HG02588 (cell line): ENCODE measurements around the gene SCAND1.
"Not testable (repeated sequence)": the region's sequence is repeated elsewhere in the genome, so short reads cannot be mapped to it uniquely, and the experiment has no call there.

Experiments
- ATAC-seq: cut with Tn5 transposase; IDR thresholded peaks from one replicate; pipeline ENCODE4 v1.9.1; 2021; ENCODE audit warnings: mild to moderate bottlenecking, moderate library complexity; ENCODE audit not compliant: unreplicated experiment

Gene SCAND1

DNA sequence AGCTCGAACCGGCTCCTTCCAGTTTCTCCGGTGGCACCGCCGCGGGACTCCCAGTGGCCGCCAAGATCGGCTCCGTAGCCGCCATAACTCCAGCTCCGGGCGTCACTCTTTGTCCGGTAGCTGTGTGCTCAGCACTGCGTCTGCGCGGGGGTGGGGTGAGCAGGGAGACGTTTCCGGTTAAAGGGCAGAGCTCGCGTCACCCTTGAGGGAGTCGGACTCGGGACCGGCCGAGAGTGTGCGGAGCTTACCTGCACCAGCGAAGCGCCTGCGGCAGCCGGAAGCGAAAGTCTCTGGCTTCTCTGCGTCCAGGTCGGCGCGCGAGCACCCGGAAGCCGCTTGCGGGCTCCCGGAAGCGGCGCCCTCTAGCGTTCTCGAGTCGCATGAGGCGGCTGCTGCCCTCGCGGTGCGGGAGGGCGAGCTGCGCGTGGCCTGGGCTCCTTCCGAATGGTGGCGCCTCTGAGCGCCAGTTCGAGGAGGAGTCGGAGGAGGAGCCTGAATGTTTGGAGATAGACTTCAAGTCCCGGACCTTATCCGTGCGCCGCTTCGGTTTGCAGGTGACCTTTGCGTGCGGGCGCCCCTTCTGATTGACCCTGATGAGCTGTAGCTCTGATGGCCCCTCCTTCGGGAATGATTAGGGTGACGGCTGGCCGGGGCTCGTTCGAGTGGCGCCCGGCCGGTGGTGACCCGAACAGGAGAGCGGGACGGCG is at the start of gene SCAND1:
TSS of gene SCAND1 (minus strand) at position 303 of the 707 bp plus-strand sequence. CDS start at position 85, 218 bp downstream.
- peak; percentile 80 for ATAC-seq

DNA sequence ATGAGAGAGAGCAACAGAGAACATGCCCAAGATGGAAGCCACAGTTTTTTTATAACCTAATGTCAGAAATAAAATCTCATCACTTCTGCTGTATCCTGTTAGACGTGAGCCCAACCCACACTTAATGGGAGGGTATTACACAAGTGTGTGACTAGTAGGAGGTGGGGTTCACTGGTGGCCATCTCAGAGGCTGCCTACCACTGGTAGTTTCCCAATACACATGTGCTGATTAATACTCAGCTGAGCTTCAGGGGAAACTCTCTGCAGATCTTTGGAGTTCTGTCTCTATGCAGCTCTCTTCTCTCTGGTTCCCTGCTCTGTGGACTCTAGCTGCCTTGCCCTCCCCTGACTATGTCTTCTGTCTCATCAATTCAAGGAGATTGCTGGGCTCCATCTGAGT is 49.7 kb upstream of the SCAND1 start:
- ATAC-seq: no peak

DNA sequence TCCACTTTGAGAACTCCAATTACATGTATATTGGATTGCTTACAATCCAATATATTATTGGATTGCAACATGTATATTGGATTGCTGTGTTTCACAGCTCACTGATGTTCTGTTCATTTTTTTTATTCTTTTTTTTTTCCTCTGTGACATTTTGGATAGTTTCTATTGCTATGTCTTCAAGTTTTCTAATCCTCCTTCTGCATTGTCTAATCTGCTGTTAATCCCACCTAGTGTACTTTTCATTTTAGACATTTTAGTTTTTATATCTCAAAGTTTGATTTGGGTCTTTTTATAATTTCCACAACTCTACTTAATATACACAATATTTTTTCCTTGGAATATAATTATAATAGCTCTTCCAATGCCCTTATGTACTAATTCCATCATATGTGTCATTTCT is 48.6 kb upstream of the SCAND1 start:
- no peak for ATAC-seq

DNA sequence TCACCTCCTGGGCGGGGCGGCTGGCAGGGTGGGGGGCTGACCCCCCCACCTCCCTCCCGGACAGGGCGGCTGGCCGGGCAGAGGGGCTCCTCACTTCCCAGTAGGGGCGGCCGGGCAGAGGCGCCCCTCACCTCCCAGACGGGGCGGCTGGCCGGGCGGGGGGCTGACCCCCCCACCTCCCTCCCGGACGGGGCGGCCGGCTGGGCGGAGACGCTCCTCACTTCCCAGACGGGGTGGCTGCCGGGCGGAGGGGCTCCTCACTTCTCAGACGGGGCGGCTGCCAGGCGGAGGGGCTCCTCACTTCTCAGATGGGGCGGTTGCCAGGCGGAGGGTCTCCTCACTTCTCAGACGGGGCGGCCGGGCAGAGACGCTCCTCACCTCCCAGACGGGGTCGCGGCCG is 47.0 kb upstream of the SCAND1 start:
- not testable (repeated sequence) for ATAC-seq

DNA sequence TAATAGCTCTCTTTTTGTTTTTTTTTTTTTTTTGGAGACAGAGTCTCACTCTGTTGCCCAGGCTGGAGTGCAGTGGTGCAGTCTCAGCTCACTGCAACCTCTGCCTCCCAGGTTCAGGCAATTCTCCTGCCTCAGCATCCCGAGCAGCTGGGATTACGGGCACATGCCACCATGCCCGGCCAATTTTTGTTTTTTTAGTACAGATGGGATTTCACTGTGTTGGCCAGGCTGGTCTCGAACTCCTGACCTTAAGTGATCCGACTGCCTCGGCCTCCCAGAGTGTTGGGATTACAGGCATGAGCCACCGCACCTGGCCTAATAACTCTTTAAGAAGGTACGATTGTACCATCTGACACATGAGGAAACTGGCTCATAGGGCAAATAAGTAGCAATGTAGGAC is 42.2 kb upstream of the SCAND1 start:
- ATAC-seq: not testable (repeated sequence)

DNA sequence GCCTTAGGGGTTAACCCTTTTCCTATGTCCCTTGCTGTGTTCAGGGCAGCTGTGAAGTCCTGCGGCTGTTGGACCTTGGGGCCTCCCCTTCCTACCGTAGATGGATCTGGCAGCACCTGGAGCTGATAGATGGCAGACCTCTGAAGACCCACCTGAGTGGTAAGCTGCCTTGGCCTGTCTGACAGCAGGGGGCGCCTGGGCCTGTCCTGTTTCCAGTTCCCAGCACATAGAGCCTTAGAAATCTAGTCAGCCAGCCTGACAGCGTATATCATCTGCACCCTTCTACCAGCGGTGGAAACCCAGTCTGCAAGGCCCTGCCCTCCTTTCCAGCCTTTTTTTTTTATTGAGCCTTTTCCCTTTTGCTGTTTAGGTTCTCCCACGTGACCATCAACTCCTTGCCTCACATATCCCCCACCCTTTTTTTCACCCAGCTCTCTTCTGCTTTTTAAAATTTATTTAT is 40.7 kb upstream of the SCAND1 start:
- ATAC-seq: no peak

DNA sequence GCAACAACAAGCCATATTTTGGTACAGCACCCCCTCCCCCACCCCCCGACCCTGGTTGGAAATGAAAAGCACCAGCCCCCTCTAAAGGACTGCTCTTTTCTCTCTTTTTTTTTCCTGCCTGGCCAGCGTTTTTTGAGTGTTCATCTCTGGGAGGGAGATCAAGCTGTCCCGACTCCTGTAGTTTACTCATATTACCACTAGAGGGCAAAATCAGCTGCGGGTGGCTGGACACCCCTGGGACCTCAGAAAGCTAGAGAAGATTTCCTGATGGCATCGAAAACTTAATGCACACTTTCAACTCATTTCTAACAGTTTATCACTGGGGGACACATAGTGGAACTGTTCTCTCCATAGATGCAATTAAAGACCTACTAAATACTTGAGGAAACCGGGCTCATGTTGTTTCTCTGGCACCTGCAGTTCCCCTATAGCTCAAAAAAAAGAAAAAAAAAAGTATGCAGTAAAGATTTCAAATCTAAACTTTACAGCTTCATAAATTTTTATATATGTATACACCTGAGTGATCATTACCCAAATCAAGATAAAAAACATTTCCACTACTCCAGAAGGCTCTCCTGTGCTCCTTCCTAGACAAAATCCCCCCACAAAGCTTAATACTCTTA is 38.5 kb upstream of the SCAND1 start:
- ATAC-seq: no peak

DNA sequence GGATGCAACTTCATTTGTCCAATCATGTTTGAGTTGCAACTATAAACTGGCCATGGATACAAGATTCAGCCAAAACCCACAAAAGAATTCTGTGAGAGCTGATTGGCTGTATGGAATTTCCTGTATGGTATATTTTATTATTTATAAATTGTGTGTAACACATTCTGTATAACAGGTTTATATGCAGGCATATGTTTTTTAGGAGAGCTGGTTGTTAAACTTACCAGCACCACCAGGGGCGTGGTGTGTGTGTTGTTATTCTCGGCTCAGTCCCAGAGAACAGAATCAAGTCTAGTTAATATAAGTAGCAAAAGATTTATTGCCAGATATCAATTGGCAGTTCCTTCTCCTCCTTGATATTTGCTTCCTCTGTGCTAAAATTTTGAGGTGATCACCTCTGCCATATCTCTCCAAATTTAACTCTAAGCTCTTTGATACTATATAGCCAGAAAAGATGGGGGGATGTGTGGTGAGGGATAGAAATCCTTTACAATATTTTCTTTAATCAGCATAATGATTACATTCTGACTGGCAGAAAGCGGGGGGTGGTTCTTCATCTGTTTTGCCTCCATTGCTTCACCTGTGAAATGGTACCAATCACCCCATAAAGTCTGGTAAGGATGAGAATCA is 37.0 kb upstream of the SCAND1 start:
- no peak for ATAC-seq

DNA sequence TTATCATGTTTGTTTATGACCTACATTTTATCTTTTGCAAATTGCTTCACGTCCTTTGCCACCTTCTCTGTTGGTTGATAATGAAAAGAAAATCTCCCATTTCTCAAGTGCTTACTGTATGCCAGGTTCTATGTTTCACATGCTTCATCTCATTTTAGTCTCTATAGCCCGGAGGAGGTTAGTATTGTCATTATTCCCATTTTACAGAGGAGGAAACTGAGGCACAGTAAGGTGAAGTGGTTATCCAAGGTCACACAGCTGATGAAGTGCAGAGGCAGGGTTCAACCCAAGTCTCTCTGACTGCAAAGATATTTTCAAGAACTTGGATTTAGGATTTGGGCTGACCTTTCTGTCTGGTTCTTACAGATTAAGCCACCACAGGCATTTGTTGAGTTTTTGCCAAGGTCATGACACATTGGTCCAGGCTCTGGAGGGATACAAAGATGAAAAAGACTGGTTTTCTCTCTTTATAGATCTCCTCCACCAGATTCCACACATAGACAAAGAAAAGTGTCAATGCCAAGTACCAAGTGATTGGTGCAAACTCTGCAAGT is 34.7 kb upstream of the SCAND1 start:
- no peak for ATAC-seq

DNA sequence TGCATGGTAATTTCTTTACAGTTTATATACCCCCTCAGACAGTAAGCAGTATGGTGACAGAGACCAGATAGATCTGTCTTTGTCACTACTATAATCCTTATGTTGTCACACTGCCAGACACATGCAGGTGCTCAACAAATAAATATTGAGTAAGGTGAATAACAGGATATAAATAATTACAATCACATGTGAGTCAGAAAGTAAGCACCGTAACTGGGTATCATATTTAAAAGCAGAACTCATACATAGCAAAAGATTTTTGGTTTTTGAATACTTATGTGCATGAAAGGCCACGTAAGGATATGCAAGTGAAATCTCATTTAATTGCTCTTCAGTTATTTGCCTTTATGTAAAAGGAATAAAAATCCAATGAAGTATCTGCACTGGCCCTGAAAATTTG is 31.5 kb upstream of the SCAND1 start:
- no peak for ATAC-seq

DNA sequence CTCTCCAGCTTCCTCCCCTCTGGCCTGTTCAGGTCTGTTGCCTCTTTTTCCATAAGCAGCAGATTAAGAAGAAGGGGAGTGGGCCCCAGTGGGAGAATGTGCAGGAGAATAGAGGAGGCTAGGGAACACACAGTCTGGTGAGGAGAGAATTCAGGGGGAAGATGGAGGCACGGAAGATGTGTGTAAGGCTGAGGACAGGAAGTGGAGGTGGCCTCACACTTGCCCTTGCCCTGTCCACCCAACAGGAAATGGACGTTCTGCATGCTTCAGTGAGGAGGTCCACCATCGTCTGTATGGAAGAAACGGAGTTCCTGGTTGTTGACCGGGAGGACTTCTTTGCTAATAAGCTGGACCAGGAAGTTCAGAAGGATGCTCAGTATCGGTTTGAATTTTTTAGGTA is 30.1 kb upstream of the SCAND1 start:
- ATAC-seq: no peak

DNA sequence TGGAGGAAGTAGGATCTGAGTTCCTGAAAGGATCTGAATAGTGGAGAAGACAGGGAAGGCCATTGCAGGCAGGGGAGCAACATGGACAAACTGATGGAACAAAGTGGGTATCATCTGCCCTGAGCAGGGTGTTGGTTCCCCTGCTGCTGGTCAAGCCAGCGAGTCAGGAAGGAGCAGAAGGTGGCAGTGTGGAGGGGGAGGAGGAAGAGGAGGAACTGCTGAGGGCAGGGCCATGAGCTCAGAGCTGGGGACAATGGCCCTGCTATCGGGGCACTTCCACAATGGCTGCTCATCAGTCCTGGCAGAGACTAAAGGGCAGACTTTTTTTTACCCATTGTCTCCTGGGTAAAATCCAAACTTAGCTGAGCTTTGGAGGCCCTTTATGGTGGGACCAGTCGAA is 27.7 kb upstream of the SCAND1 start:
- no peak for ATAC-seq

DNA sequence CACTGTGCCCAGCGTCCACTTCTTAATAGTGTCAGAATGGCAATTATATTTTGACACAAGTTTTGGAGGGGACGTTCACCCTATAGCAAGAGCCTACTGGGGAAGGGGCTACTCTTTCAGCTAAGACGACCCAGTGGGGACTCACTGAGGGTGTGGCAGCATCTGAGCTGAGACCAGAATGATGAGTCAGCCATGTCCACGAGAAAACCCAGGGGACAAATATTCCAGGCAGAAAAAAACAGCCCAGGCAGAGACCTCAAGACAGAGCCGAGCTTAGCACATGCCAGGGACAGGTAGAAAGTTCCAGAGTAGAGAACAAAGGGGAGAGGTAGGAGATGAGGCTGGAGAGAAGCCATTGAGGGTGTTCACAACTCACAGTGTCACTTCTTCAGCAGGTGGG is 25.2 kb upstream of the SCAND1 start:
- no peak for ATAC-seq

DNA sequence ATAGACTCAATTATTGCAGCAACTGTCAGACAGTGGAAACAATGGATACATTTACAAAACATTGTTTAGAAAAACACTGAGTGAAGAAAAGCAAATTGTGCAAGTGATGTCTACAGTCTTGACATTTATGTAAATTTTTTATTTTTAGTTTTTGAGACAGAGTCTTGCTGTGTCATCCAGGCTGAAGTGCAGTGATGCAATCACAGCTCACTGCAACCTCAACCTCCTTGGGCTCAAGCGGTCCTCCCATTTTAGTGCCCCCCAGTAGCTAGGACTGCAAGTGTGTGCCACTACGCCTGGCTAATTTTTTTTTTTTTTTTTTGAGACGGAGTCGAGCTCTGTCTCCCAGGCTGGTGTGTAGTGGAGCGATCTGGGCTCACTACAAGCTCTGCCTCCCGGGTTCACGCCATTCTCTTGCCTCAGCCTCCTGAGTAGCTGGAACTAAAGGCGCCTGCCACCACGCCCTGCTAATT is 23.8 kb upstream of the SCAND1 start:
- ATAC-seq: no peak

DNA sequence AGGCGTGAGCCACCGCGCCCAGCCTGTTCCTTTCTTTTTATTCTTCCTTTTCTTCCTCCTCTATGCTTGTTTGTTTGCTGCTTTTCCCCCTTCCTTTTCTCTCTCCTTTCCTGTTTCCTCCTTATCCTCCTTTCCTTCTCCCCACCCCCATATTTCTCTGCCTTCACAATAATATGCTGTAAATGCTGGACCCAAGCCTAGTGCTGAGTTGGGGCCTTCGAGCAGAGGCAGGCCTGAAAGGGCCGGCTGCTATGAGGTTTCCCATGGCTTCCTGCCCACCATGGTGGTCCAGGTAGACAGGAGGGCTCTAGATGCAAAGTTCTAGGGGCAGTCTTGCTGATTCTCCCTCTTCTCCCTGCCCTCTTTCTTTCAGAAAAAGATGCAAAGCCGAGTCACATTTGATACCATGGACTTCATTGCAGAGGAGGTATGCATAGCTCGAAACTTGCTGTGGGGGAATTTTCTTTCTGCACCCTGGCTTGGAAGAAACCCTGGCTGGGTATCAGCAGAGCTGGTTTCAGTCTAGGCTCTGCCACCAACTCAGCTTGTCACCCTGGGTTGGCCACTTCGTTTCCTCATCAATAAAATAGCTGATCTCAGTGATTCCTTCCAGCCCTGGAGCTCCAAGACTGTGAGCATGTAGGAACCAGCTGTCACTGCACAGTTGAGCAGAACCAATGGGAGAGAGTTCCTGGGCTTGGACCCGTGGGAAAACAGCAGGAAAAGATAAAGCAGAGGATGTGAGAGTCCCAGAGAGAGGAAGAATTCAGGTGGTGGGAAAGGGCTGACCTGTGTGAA is 21.5 kb upstream of the SCAND1 start:
- ATAC-seq: no peak

DNA sequence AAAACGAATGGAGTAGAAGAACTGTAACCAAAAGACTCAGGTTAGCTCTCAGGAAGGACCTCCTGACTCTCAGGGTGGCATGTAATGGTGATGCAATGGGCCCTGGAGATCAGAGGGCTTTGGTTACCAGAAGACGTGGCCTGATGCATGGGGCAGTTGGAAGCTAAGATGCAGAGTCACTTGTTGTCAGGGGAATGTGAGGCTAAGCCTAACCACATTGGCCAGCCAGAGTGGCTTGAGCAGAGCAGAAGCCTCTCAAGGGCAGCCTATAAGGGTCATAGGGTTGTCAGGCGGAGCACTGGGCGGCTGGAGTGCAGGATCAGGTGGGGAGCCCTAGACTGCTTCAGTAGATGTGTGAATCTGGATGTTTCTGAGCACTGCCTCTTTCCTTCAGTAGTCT is 20.0 kb upstream of the SCAND1 start:
- ATAC-seq: no peak

DNA sequence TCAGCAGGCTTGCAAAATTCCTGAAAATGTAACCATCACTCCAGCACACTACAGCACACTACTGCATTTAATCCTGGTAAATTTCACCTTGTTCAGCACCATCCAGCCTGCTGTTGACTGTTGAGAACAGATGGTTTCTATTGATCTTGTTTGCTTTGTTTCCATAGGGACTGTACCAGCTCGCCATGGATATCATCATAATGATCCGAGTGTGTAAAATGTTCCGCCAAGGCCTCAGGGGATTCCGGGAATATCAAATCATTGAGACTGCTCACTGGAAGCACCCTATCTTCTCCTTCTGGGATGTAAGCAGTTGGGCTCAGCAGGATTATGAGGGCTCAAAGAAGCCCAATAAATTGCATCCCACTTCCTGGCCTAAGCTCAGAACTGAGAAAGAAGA is 18.2 kb upstream of the SCAND1 start:
- ATAC-seq: no peak

DNA sequence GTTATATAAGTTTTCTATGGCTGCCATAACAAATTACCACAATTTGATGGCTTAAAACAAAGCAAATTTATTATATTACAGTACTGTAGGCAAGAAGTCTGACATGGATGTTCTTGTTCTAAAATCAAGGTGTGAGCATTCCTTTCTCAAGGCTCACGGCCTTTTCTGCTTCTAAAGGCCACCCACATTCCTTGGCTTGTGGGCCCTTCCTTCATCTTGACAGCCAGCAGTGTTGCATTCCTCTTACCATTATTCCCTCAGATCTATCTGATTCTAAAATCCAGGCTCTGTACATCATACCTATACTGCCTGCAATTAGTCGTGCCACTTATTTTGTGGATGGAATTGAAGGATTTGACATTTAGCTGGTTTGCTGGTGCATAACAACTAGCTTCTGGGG is 17.7 kb upstream of the SCAND1 start:
- ATAC-seq: no peak

DNA sequence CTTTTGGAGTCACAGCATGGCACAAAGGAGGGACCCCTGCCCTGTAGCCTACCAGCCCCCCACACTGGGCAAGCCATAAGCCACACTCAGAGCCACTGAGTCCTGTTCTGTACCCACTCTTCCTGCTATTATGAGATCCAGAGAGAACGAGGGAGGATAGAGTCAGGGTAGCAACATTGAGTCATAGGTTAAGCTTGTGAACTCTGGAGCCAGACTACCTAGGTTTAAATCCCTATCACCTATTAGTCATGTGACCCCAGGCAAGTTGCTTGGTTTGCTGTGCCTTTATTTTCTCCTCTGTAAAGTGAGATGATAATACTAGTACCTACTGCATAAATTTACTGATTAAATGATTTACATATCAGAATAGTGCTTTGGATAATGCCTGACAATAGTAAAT is 14.6 kb upstream of the SCAND1 start:
- no peak for ATAC-seq

DNA sequence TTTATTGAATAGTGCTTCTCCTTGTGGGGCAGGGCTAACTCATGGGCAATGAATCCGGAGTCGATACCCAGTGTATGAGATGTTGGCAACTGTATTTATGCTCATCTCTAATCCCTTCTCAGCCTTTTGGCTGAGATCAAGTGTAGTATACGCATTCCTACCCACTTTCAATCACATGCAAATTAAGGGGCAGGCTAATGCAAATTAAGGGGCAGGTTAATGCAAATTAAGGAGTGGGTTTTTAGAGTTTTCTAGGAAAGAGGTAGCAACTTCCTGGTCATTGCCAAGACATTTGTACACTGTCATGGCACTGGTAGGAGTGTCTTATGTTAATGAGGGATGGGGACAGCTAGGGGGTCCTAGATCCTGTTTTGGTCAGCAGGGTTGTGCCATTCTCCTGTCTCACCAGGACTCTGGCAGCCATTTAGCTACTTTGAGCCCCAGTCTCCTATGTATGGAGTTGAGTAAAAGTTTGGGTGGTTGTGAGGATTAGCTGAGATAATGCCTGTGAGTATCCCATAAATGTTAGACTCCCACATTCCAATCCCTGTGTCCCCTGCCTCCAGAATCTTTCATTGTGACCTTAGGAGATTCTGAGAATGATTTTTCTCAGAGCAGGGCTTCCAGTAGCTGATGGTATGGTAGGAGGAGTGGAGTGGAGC is 13.8 kb upstream of the SCAND1 start, which contains the start of gene CNBD2:
TSS of gene CNBD2 (plus strand) at position 612 of the 662 bp plus-strand sequence. CDS start 173 bp downstream, outside the sequence.
- ATAC-seq: no peak
